Germinal center (tissue), 1 donor: ENCODE results near the gene AK5.

ENCODE experiments used
- DNase-seq: peaks from one replicate; pipeline ENCODE4 v3.0.0; 2012; ENCODE audit warnings: mixed read lengths, low spot score

The AK5 gene

GRCh38 chr1:77350012-77350770 lies 68.4 kb downstream of the AK5 start:
- no peak for DNase-seq

GRCh38 chr1:77354536-77354935 lies 72.7 kb downstream of the AK5 start:
- no peak for DNase-seq

DNA sequence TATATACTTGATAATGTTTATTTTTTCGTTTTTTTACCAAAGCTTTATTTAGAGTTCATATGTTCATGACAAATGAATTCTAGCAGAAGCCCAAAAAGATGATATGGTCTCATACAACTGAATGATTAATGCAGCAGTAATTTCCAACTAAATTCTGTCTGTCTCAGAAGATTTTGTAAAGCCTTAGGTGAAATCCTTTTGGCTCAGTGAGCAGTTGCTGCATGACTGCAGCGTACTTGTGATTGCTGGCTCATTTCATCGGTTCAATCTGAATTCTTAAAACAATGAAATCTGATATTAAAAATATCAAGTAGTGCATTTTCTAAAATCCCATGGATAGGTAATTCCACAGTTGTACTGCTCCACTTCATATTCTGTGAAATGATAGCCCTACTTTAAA lies 73.2 kb downstream of the AK5 start:
- DNase-seq, result no peak

- DNase-seq, result no peak
These were observed 74.3 kb downstream of the AK5 start for GRCh38 chr1:77356136-77356535.

GRCh38 chr1:77360256-77360655 lies 78.4 kb downstream of the AK5 start:
- no peak for DNase-seq

DNA sequence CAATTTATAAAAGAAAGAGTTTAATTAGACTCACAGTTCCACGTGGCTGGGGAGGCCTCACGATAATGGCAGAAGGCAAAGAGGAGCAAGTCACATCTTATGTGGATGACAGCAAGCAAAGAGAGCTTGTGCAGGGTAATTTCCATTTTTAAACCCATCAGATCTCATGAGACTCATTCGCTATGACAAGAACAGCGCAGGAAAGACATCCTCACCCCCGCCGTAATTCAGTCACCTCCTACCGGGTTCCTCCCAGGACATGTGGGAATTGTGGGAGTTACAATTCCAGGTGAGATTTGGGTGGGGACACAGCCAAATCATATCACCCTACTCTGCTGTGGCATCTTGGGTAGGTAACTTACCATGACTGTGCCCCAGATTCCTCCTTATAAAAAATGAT lies 79.8 kb downstream of the AK5 start:
- DNase-seq, result no peak

DNA sequence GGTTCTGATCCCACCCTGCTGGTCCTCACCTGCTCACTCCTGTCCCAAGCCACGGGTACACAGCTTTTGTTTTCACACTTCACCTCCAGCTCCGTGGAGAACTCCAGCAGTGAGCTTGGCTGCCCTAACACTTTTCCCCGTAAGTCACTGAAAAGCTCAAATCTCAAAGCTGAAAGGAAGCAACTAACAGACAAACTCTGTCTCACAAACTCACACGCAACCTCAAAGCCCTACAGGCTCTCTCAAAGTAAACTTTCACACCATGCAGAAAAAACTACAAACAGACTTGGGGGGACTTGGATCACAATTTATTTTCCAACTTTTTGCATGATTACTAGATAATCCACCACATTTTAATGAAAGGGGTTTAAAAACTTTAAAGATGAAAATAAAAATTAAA lies 88.3 kb downstream of the AK5 start:
- DNase-seq, result no peak

- no peak for DNase-seq
These were observed 88.9 kb downstream of the AK5 start for GRCh38 chr1:77370583-77371306.

DNA sequence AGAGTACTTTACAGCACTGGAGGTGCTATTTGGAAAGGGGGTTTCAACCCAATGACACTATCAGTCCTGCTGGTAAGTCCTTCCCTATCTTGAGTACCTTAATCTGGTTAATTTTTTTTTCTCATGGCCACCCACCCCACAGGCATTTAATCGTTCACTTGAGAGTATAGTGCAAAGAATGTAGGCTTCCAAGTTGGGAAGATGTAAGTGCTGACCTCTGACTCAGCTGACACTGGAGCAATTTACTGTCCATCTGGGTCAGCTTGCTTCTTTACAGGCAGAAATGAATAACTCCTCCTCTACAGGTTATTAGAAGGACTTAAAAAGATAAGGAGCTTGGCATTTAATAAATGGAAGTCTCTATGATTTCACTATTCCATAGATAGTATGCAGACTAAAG lies 89.6 kb downstream of the AK5 start:
- DNase-seq, result no peak

DNA sequence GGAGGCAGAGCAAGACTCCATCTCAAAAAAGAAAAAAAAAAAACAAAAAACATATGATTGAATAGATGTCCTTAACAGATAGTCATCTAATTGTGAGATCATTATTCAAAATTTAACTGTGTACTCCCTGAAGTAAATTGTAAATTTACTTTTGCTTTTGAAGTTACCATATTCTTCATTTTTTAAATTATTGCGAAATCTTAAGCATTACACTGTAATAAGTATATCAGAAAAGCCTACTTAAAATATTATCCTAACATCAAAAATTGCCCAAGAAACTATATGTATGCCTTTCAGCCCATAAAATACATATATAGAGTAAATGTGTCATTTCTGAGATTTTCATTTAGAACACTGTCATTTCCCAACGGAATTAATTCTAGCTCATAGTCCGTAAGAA lies 91.9 kb downstream of the AK5 start:
- no peak for DNase-seq

- no peak for DNase-seq
These were observed 93.7 kb downstream of the AK5 start for GRCh38 chr1:77375541-77375940.

GRCh38 chr1:77375990-77376389 lies 94.2 kb downstream of the AK5 start:
- no peak for DNase-seq

GRCh38 chr1:77378723-77379535 lies 97.1 kb downstream of the AK5 start:
- DNase-seq, result no peak

- no peak for DNase-seq
These were observed 100.5 kb downstream of the AK5 start for GRCh38 chr1:77382366-77382765.

DNA sequence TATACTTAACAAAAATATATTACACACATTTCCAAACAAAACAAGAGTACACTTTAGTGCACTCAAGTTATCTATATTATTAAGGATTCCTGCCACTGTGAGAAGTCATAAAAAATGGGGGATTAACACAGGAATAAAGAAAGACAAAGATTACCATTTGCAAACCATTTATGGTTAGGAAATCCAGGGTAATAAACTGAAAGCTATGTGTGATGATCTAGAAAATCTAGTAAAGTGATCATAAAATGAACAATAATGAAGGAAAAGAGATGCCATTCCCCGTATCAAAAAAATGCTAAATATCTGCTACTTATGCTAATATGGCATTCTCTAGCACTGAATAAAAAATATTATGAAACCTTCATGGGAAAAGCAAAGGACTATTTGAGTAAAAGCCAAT lies 101.4 kb downstream of the AK5 start:
- DNase-seq, result no peak

- no peak for DNase-seq
These were observed 103.7 kb downstream of the AK5 start for GRCh38 chr1:77385551-77385950.

- DNase-seq, result no peak
These were observed 104.5 kb downstream of the AK5 start for GRCh38 chr1:77386276-77386675.

GRCh38 chr1:77387553-77387952 lies 105.7 kb downstream of the AK5 start:
- no peak for DNase-seq

- no peak for DNase-seq
These were observed 106.8 kb downstream of the AK5 start for GRCh38 chr1:77388661-77389060.

GRCh38 chr1:77392486-77392885 lies 110.7 kb downstream of the AK5 start:
- DNase-seq, result no peak

DNA sequence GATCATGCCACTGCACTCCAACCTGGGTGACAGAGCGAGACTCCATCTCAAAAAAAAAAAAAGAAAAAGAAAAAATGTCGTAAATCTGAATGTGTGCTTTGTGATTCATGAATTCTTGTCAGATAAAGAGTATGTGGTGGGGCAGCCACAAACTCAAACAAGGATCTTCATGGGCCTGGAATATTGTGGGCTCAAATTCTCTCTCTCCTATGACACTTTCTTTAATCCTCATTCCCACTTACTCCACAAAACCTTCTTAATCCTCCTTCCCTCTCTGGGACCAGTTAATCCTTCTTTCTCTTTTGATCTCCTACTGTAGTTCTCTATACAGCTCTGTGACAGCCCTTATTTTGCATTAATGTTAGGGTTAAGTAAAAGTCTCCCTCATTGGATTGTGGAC lies 112.3 kb downstream of the AK5 start:
- no peak for DNase-seq

DNA sequence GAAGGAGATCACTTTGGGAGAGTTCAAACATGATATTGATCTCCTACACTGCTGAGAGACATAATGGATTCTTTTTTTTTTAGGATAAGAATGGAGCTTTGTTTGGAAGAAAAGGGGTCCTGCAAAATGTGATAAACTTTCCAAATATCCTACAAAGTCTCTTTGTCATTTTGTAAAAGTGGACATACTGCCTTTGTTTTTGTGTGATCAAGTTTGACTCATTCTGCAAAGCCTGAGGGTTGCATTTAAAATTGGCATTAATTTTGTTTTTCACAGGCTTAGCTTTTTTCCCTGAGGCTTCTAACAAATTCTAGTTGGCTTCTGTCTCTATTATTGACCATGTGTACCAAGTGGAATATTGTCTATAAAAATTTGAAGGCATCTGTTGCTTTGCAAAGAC lies 113.2 kb downstream of the AK5 start:
- no peak for DNase-seq

- DNase-seq, result no peak
These were observed 116.3 kb downstream of the AK5 start for GRCh38 chr1:77398152-77398551.
